HepG2 (cell line): ENCODE data around the gene HS3ST3B1. TPM values are rescaled to one million over a fixed set of nuclear protein-coding genes. Genes with fewer than 3 reads are reported as not detected.

Experiments used
- ATF7-NPFF ChIP-seq: sonication (generic); formaldehyde crosslinking; IDR thresholded peaks from 2 replicates; pipeline ENCODE4 v1.8.1; 2023; ENCODE audit warnings: mild to moderate bottlenecking, low read depth, missing genetic modification reagents, moderate library complexity
- FOSL2 ChIP-seq: sonication (generic); formaldehyde crosslinking; IDR thresholded peaks from 2 replicates; pipeline ENCODE4 v1.4.0; 2020; ENCODE audit warnings: missing genetic modification reagents
- HINFP ChIP-seq: sonication (generic); formaldehyde crosslinking; IDR thresholded peaks from 2 replicates; pipeline ENCODE4 v1.4.0; 2020; ENCODE audit warnings: low read depth, mild to moderate bottlenecking, missing genetic modification reagents
- KIAA2018 ChIP-seq: sonication (generic); formaldehyde crosslinking; IDR thresholded peaks from 2 replicates; pipeline ENCODE4 v1.5.0; 2020; ENCODE audit warnings: mild to moderate bottlenecking, missing genetic modification reagents, borderline replicate concordance
- TARDBP ChIP-seq: sonication (generic); formaldehyde crosslinking; IDR thresholded peaks from 2 replicates; pipeline ENCODE4 v1.8.0; 2022; ENCODE audit warnings: mild to moderate bottlenecking, missing genetic modification reagents
- ZBTB14 ChIP-seq: sonication (generic); formaldehyde crosslinking; IDR thresholded peaks from 2 replicates; pipeline ENCODE4 v1.4.0; 2020; ENCODE audit warnings: missing genetic modification reagents
- ZBTB49 ChIP-seq: sonication (generic); formaldehyde crosslinking; IDR thresholded peaks from 2 replicates; pipeline ENCODE4 v1.4.0; 2020; ENCODE audit warnings: missing genetic modification reagents, borderline replicate concordance
- ZNF513 ChIP-seq: sonication (generic); formaldehyde crosslinking; conservative IDR thresholded peaks from 2 replicates; pipeline ENCODE4 v1.5.0; 2020; ENCODE audit warnings: missing genetic modification reagents
- ZNF639 ChIP-seq: conservative IDR thresholded peaks from 2 replicates; pipeline ENCODE4 v1.6.1; 2018; ENCODE audit warnings: missing genetic modification reagents
- ZNF878 ChIP-seq: sonication (generic); formaldehyde crosslinking; IDR thresholded peaks from 2 replicates; pipeline ENCODE4 v1.8.1; 2023; ENCODE audit warnings: mild to moderate bottlenecking, missing genetic modification reagents, moderate library complexity
- ZSCAN31 ChIP-seq: sonication (generic); formaldehyde crosslinking; IDR thresholded peaks from 2 replicates; pipeline ENCODE4 v1.5.0; 2020; ENCODE audit warnings: low read depth, mild to moderate bottlenecking, missing genetic modification reagents
- polyA plus RNA-seq, 8 experiments: library from polyadenylated mRNA; depleted of rRNA in 3 of 8; stranded (reverse) in 7 of 8; unstranded in 1 of 8; fragments of >200 nt; fragmentation: Illumina TruSeq in 4 of 8; extraction: Trizol in 4 of 8; gene quantifications; 2 replicates each; pipeline versions ENCODE4 v1.2.1 to v1.2.3, GENCODE V29; 2011 to 2016; ENCODE audit warnings: low read depth in 4 of 8, missing spikeins in 1 of 8, mixed read lengths in 1 of 8; ENCODE audit not compliant: insufficient read depth in 1 of 8
- total RNA-seq, 5 experiments: library from RNA; depleted of rRNA; stranded (reverse); fragments of >200 nt; fragmentation: Illumina TruSeq; extraction: Trizol; gene quantifications; 2 replicates each; pipeline ENCODE4 v1.2.3, GENCODE V29; 2016; ENCODE audit warnings: low read depth in 1 of 5

Gene HS3ST3B1
- total and polyA plus RNA-seq, 2 of the 13 experiments (the other 11 are each of a cell fraction or from before 2014, with no cell fraction given): 15.7 to 39.5 TPM

GRCh38 chr17:14372905-14373613 is 72.2 kb downstream of the HS3ST3B1 start (continued):
- TF ChIP-seq ZBTB14 (CRISPR knock-in tag) (no peak), ZNF513 (CRISPR knock-in tag) (no peak), ZBTB49 (CRISPR knock-in tag) (no peak), TARDBP (CRISPR knock-in tag) (peak; percentile 91), ZSCAN31 (CRISPR knock-in tag) (peak; percentile 98), HINFP (no peak), KIAA2018 (CRISPR knock-in tag) (no peak), ATF7-NPFF (CRISPR knock-in tag) (no peak), ZNF878 (CRISPR knock-in tag) (0 out of 2 replicates have a peak, but pooled peaks have one; percentile 55), FOSL2 (peak; percentile 85), ZNF639 (no peak)
